ENCODE data around the gene LRMDA.

LRMDA gene

DNA sequence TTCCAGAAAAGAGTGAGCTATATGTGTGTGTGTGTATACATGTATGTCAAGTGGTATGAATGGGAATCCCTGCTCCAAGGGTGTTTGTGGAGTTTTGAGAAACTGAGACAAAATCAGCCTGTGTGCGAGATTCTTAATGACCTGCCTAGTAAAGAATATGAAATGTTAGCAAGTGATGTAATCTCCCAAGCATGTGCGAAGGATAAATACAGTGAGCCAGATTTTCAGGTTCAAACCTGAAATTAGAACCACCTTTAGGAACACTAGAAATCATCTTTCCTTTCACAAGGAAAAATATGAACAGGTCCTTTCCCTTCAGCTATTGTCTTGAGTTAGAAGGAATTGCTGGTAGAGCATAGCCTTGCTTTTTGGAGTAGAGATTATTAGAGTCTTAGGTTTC lies 457.6 kb downstream of the LRMDA start:
- DNase-seq = no peak

DNA sequence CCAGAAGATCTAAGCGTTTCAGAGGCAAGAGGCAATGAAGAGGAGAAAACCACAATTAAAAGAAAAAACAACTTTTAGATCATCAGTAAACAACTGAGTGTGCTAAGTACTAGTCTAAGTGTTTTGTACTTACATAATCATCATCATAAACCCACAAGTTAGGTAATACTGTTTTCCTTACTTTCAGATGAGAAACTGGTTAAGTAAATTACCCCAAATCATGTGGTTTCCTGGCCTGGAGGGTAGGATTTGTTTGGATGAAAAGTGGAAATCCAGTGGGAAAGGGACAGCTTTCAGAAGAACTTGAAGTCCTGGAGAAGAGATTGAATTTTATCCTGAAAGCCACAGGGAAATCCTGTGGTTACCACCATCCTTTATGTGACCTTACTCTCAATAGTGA lies 463.3 kb downstream of the LRMDA start:
- DNase-seq = no peak

DNA sequence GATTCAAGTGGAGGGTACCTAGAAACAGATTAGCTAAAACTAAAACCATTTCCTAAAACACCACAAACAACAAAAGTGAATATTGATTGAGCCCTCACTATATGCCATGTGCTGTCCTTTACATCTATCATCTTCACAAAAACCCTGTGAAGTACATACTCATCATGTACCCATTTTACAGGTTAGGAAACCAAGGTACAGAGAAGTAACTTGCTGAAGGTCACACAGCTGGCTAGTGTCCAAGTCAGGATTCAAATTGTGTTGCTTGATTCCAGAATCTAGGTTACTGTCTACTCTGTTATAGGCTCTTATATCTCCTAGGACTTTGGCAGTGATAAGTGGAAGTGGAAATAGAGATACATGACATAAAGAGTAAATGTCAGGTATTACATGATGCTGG lies 463.8 kb downstream of the LRMDA start:
- DNase-seq = no peak

DNA sequence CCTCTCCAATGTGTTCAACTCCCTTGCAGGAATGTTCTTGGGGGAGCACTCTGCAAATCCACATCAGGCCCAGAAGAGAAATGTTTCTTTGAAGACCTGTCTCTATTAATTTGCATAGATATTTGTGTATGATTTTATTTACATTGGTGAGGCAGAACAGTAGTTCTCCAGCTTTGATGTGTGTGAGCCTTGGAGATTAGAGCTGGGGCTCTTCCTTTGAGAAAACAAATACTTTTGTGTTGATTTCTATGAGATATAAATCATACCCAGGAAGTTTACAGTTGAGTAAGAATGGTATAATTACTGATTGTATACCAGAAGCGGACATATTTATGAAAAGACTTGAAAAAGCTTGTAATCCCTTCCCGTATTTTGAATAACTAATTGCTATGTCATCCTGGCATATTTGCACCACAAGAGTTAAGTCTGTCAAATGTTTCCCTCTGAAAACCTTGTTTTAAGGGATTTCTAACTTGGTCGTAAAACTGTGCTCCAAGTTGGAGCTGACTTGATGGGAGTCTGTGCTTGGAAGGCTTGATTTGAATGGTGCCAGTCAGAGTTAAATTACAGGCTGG lies 468.5 kb downstream of the LRMDA start:
- no peak for DNase-seq

DNA sequence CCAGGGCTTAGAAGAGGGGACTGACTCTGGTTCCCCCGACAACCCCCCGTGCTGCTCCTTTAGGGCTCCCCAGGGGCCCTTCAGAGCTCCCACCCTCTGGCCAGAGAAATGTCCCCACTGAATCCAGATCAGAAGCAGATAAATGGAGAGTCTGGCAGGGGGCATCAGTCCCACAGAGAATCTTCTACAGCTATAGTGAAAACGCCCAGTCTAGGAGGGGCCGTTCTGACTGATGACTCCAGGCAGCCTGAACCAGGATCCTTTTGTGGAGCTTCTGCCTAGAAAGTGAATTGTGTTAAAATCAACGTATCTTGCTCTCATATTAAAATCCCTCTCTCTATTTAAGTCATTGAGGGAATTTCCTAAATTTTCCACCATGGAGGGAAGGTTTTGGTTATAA lies 471.4 kb downstream of the LRMDA start:
- DNase-seq = no peak

DNA sequence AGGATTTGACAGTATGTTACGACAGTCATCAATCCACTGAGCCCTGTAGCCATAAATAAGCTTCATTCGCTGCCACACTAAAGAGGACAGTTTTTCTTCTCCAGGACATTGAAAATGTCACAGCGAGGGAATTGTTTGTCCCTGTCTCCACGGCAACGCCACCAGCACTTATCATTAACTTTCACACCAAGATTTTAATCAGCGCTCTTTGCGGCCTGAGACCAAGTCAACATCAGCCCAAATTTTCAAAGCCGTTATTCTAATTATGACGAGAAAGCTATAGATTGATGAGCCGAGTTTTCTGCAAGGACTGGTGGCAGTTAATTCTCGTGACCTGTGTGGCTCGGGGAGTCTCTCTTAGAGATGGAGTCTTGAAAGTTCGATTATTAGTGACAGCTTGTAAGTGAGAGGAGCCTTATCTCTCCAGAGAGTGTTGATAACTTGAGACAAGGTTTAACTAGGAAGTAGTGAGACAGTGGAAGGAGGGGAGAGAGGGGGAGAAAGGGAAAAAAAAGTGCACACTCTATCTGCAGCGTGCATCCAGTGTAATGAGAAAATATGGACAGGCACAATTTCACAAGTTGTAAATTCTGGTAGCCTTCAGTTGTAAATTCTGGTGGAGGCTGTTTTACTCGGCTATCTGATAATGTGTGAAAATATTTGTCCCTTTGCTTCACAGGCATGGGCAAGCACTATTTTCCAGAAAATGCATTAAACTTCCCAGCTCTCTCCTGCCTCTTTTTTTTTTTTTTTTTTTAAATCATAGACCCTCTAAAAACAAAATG lies 473.3 kb downstream of the LRMDA start:
- DNase-seq = no peak

DNA sequence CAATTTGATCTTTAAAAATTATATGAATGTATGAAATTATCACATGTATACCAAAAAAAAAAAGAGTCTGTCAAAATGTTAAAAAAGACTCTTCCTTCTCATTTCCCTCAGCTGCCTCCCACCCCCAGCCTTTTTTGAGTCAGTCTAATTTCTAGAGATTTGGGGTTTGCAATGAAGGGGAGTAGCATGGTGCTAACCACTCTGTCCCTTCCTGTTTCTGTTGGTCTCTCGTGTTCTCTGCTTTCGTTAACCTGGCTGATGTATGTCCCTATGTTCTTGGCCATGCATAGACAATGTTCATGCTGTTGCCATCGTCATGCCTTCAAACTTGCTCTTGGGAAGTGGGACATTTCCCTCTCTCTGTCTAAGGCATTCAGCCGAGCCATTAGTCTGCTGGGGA lies 474.1 kb downstream of the LRMDA start:
- DNase-seq = no peak

DNA sequence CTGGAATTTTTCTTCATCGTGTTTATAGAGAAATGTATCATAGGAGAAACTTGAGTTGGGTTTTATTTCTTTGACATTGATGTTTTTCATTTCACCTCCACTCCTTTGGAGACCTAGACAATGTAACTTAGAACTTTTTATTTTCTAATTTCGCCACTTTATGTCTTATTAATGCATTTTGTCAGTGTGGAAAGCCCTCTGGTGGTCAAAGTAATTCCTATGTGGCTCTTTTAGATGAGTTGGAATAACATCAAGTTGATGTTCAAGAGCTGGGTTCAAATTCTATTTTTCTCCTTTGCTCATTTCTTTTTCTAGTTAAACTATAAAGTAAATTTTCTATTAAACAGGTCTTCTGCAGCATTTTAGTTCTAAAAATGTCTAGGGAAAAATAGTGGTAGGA lies 478.6 kb downstream of the LRMDA start:
- DNase-seq = no peak

DNA sequence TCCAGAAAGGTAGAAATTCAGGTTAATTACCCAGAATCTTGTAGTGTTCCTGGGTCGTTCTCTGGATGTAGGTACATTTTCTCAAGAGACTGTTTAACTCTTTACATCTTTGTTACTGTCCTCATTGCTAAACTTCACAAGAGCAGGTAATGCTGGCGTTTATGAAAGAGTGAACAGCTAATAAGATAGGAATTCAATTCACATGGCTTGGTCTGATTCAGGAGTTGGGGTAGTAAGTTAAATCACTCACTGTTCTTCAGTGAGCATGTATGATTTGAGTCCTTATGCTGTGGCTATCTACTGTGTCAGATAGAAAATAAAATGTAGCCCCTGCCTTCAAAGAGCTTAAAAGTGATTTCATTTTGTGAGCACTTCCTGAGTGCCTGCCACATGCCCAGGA lies 480.0 kb downstream of the LRMDA start:
- DNase-seq = no peak

DNA sequence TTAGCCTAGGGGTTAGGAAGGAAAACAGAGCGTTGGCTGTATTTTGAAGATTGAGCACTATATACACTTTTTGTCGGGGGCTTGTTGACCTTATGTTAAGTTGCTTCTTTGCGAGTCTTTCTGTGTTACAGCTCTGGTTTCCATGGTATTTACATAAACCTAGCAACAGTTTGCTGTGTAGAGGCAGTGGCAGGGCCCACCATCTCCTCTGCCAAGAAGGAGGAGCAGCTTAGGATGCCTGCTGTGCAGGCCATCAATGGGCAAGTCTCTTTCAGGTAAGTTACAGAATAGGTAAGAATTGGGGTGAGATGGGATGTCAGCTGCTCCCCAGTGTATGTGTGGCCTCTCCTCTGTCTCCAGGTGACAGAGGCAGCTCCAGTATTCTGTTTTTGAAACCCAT lies 485.5 kb downstream of the LRMDA start:
- DNase-seq = no peak

DNA sequence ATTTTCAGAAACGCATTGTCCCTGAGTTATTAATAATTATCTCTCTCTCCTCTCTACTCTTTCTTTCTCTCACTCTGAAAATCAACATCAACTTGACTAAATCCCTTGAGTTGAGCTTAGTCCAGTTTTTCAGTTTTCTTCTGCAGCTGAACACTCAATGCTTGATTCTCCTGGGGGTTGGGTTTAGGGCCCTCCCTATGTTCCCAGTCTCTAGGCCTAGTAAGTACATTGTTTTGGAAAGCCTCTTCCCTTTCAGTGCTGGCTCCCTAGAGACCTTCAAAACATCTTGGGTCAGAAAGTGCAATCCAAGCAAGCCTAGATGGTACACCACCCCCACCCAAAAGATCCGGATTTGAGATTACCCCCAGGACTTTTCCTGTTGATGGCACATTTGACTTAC lies 488.5 kb downstream of the LRMDA start:
- DNase-seq = no peak

DNA sequence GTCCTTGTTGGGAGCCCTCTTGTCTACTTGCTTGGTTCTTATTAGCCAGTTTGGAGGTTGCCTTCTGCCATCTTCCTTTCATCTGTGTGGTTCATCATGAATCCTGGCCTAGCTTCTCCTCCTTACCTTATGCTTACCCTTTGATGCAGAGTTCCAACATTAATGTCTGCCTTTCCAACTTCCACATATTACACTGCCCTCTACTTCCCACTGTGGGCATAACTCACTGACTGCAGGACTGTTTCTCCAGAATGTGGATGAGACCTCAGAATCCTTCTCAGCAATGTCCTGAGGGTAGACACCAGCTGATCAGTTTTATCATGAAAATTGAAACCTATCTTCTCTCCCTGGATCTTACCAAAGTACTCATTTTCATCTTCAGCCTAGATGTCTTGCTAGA lies 491.0 kb downstream of the LRMDA start:
- DNase-seq = no peak

DNA sequence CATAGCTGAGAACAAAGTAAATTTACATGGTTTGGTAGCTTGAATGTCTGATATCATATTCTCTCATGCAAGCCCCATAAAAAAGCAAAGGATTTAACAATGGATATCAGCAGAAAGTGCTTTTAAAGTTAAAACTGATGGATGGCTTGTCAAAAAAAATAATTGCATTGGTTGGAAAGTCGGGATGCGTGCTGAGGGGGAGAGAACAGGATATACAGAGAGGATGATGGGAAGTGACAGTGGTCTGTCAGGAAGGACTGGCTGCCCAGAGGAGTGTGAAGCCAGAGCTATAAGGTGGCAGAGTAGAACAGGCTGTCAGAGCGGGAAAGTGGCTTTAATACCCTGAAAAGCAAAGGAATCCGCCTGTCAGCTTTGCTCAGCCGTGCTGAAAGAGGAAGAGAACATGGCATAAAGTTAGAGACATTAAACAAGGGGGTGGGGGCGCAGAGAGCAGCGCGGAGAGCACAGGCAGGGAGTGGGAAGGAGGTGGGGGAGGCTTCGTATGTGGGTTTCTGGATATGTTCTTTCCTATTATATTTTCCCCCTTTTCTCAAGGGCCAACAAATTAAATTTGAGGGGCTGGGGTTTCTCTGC lies 493.0 kb downstream of the LRMDA start:
- no peak for DNase-seq

DNA sequence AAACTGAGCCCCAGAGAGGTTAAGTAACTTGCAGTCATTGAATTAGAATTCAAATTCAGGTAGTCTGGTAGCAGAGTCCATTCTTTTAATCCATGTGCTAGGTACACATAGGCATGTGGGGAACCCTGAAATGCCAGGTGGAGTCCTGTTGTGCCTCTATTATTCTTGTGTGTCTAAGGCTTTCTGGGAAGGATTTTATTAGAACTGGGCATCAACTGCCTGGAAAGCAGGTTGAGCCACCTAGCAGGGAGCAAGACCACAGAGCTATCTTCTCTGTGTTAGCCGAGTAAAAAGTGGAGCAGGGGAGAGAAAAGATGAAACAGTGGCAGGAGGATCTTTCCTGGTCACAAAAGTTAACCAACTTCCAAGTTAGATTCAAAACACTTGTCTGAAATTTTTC lies 494.6 kb downstream of the LRMDA start:
- no peak for DNase-seq

DNA sequence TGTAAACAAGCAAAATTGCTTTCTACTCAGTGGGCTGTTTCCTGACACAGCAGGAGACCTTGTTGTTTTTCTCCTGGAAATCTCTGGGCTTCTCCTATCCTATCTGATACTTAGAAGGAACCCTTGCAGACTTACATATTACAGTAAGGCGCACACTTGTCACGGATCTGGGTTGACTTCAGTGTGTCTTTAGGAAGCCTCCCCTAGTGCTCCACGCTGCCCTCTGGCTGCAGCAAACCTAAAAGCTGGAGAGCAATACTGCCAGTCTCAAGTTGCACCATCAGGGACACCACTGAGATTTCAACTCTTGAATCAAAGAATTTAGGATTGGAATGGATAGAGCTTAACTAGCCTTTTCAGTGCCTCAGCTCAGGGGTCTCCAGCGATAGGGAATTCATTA lies 495.3 kb downstream of the LRMDA start:
- DNase-seq = no peak

DNA sequence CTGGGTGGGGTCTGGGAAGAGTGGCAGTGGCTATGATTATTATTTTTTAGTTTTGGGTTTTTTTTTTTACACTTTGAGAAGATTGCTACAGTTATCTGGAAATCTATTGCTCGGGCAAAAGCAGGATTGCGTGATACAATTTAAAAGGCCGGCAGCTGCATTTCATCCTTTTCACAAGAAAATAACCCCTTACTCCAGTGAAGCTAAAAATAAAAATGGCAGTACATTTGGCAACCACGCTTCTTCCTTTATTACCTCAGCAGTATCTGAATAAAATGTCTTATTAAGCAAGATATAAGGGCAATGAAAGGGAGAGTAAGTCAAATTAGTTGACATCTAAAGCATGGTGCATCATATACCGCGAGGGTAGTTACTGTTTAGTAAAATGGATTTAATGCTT lies 496.8 kb downstream of the LRMDA start:
- no peak for DNase-seq

DNA sequence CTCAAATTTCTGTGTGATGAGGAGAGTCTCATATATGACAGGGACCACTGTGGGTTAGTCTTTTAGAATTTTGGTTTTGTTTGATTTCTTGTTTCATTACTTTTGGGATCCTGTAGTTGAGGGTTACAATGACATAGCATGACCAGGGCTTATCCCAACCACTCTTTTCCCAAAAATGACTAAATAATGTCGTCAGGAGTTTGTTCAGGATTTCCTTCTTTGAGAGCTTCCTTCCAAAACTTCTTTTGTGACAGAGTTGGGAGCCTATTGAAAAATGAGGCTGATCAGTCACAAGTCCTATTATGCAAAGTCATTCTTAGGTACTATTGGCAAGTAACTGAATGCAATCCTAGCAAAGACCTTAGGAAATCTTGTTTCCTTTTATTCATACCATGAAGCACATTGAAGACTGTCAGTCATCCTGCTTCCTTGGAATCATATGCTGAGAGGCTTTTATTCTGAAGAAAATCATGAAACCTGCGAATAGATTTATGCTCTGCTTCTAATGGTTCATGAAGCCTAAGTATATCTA lies 498.3 kb downstream of the LRMDA start:
- DNase-seq = no peak

DNA sequence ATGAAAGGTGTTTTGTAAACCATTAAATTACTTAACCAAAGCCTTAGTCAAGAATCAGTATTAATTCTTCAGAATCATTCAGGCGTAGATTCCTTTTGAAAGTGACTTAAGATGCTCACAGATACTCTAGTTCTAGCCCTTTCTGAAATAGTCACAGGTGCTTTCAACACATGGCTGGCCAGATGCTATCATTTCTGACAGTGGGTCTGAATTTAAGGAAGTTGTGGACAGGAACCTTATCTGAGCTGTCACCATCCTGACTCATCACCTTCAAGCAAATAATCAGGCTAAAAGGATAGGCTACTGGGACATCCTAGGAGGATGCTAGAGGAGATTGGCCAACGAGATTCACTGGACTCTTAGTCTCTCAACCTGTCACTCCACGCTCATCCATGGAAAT lies 501.5 kb downstream of the LRMDA start:
- DNase-seq = no peak

DNA sequence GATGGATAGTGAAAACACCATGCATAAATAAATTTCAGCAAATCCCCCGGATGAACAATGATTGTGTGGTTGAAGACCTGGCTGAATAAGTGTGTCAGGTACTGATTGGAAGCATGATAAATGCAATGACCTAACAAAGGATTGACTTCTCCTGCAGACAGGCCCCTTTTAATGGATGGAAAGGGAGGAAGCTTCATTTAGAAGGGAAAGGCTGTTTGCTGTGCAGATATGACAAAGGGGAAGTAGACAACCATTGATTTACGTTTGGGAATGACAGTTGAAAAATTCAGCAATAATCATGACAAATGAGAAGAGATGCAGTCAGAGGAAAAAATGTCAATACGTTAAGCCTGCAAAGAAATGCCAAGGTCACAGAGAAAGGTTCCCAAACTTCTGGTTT lies 503.8 kb downstream of the LRMDA start:
- DNase-seq = no peak

DNA sequence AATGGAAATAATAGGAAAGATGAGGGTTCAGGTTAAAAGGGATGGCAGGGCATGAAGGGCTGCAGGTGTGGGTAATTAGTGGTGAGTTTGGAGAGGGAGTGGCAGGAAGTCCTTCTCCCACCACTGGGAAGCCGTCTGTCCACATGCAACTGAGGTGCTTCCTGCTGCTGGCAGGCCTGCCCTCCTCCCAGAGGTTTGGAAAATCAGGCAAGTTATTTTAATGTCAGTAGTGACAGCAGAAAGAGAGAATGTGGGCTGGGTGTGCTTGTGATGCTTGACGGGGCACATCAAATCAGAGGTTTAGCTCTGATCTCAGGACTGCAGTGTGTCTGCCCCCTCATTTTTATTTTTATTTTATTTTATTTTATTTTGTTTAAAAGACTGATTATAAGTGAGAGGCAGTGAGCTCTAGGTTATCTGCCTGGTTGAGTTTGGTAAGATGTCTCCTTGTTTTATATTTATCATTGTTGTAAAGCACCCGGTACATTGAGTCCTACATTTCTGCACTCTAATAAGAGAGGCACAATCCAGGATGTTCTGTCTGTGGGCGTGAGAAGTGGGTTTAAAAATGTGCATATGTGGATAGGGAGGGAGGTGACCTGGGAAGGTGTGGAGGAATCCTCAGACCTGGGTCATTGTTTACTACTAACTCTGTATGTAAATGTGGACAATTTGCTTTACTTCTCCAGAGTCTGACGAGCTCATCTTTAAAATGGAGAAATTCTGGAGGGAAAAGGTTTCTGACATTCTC lies 504.4 kb downstream of the LRMDA start:
- DNase-seq = no peak

DNA sequence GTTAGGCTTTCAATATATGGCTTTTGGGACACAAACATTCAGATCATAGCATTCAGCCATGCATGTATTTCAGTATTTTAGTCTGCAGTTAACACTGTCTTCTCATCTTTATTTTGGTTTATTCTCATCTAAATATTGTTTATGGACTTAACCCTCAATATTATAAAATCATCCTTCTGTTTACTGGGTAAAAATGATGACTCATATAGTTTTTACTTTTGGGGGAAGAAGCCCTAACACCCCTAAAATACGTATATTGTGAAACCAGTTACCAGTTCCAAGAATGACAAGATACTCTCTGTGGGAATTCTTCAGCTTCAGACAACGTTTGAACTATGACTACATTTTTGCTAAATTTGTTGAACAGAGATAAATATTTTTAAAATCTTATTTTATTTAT lies 505.4 kb downstream of the LRMDA start:
- DNase-seq = no peak

DNA sequence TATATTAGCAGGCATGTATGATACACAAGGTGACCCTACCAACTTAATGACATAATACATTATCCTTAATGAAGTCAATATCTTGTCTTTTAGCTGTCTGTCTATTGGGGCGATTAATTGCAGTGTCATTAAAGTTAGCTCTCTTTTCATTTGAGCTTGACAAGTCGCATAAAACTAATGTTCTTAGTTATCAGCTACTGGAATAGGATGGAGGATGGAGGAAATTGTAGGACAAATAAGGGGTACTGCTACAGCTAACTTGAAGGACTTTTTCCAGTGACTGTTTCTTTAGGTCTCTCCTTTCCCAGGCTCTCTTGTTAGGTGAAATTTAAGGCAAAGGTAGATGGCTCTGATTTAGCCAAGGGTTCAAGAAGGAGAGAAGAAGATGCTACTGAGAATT lies 506.4 kb downstream of the LRMDA start:
- no peak for DNase-seq

DNA sequence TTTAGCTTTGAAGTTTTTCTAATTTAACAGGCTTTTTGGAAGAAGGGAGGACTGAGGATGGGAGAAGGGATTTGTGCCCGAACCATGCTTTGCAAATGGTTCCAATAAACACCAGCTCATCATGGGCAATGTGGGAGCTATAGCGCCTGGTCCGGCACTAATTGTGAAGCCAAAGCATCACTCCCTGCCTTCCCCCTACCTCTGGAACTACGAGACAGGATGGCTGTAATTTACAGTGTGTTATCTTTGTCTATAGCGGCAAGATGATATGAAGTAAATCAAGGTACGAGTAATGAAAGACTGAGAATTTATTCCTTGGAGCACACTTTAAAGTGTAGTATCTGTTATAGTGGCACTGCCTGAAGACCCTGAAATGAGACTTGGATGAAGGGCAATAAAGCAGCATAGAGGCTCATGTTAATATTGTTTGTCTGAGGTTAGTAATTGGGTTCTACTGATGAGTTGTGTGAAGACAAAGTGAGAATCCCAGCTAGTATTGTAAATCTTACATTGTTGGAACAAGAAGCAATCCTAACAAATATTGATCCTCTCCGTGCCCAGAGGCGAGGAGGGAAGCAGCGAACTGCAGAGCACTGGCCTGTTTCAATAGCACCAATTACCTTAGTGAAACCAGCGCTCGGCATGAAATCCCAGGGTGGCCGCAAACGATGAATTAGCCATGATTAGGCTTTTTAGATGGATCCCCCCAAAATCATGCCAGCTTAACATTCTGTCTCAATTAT lies 507.1 kb downstream of the LRMDA start:
- DNase-seq = no peak

All from CD4-positive, alpha-beta T cell treated with Interleukin-10 for 1 hour (primary cell).